Left renal cortex interstitium (tissue), 4 donors: ENCODE data around the gene THRSP. TPM values are rescaled to one million over a fixed set of nuclear protein-coding genes. Genes with fewer than 3 reads are reported as not detected.
"Not testable (repeated sequence)": the region's sequence is repeated elsewhere in the genome, so short reads cannot be mapped to it uniquely, and the experiment has no call there.

Source experiments
- DNase-seq, 4 donors: peaks; one replicate each; pipeline ENCODE4 v3.0.0-alpha.2; 2013; ENCODE audit warnings: low read depth in 4 of 4, low spot score in 2 of 4, missing footprints in 1 of 4
- polyA plus RNA-seq, 4 donors: library from polyadenylated mRNA; unstranded; fragments of 120-200 nt; gene quantifications; one replicate each; pipeline ENCODE4 v1.2.1, GENCODE V29; 2013; ENCODE audit not compliant: insufficient read length in 4 of 4

THRSP gene
- polyA plus RNA-seq, 4 donors, result 0.34 to 0.46 (median 0.43) TPM; not detected in 1

DNA sequence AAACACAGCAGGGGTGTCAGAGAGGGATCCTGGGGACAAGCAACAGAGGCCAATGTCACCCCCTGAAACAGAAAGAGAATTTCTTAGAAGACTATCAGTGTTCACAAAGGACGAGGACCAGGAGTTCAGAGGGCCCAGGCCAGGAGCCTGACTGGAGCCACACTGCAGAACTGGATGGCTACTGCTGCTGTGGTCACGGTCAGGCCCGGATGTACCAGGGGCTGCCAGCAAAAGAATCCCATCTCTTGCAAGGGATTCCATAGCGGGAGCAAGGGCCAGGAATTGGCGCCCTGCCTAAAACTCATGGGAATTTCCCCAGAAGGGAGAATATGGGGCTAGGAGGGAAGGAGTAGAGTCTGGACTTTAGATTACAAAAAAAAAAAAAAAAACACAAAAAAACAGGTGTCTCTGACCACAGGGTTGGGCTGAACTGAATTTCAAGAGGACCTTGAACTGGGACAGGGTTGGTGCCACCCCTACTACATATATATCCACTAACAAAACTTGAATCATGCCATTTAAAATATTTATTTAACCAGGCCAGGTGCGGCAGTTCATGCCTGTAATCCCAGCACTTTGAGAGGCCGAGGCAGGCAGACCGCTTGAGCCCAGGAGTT, 24.9 kb upstream of the THRSP start:
- no peak for DNase-seq

DNA sequence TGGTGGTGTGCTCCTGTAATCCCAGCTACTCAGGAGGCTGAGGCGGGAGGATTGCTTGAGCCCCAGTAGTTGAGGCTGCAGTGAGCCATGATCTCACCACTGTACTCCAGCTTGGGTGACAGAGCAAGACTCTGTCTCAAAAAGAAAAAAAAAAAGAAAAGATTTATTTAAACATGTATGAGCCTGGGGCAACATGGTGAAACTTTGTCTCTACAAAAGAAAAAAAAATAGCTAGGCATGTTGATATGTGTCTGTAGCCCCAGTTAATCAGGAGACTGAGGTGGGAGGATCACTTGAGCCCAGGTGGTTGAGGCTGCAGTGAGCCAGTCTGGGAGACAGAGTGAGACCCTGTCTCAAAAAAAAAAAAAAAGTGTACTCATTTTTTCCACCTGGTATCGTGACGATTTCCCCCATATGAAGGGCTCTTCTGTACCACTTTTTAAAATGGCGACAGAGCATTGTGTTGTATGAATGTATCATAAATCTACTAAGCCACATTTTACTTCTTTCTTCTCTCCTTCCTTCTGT, 24.2 kb upstream of the THRSP start:
- no peak for DNase-seq

DNA sequence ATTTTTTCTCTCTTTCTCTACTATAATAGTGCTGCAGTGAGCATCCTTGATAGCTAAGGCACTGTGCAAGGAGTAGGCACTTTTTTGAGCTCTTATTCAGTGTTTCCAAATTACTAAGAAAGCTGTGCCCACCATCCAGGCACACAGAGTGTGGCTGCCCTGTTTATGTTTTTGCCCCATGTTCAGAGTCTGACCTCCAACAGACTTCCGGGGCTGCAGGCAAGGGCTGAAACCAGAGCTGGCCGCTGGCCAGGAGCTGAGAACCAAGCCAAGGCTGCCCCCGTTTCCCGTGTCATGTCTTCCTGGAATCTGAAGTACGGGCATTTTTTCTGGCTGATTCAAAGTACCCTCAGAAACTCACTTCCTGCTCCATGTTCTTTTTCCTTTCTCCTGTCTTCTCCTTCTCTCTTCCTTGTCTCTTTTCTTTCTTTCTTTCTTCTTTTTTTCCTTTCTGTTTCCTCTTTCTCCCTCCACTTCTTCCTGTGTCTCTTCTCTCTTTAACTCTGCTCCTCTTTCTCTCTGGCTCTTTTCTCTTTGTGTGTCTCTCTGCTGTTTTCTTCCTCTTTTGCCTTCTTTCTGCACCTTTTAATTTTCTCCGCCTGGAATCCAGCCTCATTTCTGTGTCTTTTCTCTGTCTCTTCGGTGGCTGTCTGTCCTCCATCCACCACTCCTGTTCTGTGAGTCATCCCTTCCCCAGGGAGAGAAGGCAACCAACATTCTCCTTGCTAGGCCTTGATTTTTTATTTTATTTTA, 23.6 kb upstream of the THRSP start:
- DNase-seq, result peak in 1 of 4 donors; percentile 42

DNA sequence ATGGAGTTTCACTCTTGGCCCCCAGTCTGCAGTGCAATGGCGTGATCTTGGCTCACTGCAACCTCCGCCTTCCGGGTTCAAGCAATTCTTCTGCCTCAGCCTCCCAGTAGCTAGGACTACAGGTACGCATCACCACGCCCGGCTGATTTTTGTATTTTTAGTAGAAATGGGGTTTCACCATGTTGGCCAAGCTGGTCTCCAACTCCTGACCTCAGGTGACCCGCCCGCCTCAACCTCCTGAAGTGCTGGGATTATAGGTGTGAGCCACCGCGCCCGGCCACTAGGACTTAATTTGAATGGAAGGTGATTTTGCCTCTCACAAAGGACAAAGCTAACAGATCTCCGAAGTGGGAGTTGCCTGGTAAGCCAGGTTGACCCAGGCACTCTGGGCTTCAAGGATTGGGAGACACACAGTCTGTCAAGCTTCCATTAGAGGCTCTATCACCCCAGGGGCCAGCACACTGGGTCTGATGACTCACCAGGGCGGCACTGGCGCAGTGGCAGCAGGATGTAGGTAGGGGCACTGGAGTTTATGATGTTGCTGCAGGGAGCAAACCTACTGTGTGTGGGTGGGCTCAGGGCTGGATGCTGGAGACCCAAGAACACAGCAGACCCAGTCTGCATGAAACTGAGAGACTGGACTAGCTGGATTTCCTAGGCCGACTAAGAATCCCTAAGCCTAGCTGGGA, 22.8 kb upstream of the THRSP start:
- DNase-seq, result no peak

DNA sequence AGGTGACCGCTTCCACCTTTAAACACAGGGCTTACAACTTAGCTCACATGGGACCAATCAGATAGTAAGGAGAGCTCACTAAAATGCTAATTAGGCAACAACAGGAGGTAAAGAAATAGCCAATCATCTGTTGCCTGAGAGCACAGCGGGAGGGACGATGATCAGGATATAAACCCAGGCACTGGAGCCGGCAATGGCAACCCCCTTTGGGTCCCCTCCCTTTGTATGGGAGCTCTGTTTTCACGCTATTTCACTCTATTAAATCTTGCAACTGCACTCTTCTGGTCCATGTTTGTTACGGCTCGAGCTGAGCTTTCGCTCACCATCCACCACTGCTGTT, 22.3 kb upstream of the THRSP start:
- not testable (repeated sequence) for DNase-seq

DNA sequence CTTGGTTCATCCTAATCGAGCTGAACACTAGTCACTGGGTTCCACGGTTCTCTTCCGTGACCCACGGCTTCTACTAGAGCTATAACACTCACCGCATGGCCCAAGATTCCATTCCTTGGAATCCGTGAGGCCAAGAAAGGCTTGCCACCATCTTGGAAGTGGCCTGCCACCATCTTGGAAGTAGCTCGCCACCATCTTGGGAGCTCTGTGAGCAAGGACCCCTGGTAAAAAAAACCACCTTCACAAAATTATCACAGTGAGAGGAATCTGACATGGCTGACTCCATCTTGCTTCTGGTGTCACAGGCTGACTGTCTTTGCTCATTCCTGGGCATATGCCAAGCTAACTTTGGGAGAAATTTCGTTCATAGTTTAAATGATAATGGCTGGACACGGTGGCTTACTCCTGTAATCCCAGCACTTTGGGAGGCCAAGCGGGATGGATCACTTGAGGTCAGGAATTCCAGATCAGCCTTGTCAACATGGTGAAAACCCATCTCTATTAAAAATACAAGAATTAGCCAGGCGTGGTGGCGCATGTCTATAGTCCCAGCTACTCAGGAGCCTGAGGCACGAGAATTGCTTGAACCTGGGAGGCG, 21.7 kb upstream of the THRSP start:
- DNase-seq, result no peak

DNA sequence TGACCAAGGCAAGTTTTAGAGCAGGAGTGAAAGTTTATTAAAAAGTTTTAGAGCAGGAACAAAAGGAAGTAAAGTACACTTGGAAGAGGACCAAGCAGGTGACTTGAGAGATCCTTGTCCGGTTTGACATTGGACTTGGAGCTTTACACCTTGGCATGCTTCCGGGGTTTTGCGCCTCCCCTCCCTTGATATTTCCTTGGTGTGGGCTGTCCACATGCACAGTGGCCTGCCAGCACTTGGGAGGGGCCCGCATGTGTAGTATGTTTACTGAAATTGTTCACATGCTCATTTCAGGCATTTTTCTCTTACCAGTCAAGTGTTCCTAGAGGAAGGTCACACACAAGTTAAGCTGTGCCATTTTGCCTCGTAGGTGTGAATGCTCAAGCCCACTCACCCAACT, 19.0 kb upstream of the THRSP start:
- DNase-seq, result no peak

DNA sequence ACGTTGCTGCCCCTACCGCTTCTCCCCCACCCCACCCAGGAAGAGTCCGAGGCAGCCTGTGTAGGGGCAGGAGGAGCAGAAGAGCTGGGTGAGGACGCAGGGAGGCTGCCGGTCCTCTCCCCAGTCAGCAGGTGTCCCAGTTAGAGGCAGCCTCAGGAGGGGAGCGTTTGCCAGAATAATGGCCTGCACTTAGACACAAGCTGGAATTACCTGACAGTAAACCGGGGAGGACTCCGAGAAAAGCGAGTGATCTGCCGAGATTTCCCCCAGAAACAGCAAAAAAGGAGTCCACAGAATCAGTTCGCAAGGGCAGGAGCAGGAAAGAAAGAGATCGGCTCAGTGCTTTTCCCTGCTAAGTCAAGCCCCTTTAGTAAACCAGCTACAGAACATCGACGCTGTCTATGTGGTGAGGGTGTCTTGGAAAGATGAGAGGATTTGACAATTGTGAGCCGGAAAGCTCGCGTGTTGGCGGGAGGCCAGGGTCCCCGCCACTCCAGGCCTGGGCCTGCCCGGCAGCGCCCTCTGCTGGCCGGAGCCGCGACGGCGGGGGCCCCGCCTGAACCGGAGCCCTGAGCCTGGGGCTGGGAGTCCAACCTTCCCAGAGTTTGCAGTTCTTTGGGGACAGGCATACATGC, 17.7 kb upstream of the THRSP start:
- peak in 3 of 4 donors; percentile 72 to 78 (median 75) for DNase-seq

DNA sequence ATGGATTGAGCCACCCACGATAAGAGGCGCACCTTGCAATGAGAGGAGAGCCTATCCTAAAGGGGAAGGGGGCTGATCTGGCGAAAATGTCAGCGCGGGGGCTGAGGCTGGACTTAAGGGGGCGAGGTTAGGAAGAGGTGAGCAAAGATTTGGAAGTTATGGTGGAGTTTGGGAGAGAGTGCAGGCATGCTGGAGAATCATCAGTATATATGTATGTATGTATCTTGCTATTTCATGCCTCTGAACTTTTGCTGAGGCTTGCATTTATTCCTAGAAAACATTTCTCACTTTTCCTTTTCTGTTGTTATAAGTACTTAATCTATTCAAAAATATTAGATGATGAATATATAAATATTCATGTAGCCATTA, 17.2 kb upstream of the THRSP start:
- DNase-seq, result no peak

DNA sequence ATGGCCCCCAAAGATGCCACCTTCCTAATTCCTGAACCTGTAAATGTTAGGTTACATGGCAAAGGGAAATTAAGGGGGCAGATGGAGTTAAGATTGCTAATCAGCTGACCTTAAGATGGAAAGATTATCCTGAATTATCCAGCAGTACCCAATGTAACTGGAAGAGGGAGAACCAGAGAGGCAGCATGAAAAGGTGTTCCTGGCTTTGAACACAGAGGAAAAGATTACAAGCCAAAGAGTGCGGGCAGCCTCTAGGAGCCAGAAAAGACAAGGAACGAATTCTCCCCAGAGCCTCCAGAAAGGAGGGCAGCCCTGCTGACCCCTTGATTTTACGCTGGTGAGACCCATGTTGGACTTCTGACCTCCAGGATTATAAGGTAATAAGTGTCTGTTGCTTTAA, 15.1 kb upstream of the THRSP start:
- no peak for DNase-seq

DNA sequence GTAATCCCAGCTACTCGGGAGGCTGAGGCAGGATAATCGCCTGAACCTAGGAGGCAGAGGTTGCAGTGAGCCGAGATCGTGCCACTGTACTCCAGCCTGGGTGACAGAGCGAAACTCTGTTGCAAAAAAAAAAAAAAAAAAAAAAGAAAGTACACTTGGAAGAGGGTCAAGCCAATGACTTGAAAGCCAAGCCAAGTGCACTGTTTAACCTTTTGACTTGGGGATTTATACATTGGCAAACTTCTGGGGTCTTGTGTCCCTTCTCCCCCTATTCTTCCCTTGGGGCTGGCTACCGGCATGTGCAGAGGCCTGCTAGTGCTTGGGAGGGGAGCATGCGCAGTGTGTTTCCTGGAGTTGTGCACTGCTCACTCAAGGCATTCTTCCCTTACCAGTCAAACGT, 14.3 kb upstream of the THRSP start:
- no peak for DNase-seq

DNA sequence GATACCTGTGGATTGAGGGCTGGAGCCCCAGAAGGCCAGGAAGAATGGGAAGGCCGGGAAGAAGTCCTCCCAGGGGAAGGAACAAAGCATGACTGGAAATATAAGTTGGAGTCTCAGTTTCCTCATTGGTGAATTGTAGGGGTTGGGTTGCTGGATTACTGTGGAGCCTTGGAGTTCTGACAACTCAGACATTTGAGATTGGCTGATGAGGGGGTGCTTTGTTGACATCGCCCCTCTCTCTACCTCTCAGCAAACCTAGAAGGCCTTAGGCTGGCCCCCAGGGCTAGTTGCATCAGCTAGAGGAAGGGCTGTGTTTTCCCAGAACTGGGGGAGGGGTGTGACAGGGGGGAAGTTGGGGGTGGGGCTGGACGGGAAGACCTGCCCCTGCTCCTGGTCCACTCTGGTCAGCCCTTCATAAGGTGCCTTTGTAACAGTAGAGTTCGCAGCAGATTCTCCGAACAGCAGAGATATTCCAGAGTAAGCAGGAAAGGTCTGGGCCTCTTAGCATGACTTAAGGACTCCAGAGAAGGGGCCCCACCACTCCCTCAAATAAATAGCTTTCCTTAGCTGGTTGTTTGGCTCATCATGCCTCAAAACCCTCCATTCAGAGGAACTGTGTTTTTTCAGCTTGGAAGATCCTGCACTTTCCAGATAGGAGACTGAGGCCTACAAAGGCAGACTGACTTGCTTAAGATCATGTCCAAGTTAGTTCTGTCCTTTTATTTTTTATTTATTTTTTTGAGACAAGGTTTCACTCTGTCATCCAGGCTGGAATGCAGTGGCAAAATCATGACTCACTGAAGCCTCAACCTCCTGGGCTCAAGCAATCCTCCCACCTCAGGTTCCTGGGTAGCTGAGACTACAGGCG, 12.5 kb upstream of the THRSP start:
- no peak for DNase-seq

DNA sequence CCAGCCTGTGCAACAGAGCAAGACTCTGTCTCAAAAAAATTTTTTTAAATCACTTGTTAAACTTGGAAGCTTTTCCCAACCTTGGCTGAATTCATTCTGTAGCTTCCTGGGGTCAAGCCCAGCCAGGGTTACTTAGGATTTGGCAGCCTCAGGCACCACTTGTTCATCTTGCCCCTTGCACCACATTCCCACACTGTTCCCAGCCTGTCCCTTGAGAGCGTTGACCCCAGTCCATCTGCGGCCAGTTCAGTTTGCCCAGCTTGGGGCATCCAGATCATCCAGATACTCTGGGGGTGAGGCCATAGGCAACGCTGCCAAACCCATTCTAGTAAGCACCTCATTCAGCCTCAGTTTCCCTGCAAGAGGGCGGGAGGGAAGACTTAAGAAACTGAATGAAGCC, 8.7 kb upstream of the THRSP start:
- no peak for DNase-seq

DNA sequence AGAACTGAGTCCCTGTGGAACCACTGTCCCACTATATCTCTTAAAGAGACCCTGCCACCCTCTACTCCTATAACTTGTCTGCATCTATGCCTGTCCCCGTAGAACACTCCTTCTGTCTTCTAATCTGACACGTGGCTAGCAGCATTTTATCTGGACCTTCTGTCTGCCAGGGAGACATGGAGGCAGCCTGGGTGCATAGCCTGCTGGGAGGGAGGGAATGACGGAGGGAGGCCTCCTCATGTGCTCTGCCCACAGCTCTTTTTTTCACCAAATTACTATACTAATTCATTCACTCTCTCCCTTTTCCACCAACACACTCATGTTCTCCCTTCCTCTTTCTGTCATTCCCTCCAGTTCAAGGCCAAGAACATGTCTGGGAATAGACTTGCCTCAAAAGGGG, 7.6 kb upstream of the THRSP start:
- DNase-seq, result no peak

DNA sequence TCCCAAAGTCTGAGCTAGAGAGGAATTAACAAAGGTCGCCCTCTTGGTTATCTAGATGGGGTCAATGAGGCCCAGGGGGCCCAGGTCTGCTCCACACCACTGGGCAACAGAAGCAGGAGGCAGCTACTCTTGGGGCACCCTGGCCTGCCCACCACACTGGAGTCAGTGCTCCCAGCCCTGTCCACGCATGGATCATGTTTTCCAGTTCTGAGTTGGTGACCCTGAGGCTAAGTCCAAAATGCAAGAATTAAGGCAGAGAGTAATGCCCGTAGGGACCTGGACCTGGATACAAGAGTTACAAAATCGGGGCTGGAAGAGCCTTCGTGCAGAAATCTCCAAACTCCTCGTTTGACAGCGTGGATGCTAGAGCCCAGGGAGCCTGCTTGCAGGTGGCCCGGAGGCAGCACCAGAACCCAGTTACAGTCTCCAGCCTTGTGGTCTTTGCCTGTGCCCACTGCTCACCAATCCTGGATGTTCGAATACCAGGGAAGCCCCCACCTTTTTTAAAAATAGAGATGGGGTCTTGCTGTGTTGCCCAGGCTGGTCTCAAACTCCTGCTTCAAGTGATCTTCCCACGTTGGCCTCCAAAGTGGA, 6.1 kb upstream of the THRSP start:
- DNase-seq, result no peak

DNA sequence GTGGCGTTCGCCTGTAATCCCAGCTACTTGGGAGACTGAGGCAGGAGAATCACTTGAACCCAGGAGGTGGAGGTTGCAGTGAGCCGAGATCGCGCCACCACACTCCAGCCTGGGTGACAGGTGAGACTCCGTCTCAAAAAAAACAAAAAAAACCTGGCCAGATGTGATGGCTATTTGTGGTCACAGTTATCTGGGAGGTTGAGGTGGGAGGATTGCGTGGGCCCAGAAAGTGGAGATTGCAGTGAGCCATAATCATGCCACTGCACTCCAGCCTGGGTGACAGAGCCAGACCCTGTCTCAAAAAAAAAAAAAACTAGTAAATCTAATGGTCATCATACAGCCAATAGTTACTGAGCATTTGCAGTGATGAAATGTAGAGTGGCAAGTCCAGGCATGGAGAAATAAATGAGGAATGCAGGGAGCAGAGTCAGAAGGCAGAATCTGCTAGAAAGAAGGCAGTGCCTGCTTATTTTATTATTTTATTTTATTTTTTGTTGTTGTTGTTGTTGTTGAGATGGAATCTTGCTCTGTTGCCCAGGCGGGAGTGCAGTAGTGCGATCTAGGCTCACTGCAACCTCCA, 3.8 kb upstream of the THRSP start:
- DNase-seq, result not testable (repeated sequence)

DNA sequence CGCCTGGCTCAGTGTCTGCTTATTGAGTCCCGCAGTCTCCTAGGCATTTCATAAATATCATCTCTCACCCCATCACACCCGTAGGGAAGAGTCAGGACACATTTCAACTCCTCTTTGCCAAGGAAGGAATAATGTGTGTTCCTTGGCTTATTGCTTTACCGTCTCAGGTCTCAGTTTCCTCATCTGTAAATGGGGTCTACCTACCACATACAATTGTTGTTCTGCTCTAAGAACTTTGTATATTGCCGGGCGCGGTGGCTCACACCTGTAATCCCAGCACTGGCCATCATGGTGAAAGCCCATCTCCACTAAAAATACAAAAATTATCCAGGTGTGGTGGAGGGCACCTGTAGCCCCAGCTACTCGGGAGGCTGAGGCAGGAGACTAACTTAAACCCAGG, 3.1 kb upstream of the THRSP start:
- no peak for DNase-seq

DNA sequence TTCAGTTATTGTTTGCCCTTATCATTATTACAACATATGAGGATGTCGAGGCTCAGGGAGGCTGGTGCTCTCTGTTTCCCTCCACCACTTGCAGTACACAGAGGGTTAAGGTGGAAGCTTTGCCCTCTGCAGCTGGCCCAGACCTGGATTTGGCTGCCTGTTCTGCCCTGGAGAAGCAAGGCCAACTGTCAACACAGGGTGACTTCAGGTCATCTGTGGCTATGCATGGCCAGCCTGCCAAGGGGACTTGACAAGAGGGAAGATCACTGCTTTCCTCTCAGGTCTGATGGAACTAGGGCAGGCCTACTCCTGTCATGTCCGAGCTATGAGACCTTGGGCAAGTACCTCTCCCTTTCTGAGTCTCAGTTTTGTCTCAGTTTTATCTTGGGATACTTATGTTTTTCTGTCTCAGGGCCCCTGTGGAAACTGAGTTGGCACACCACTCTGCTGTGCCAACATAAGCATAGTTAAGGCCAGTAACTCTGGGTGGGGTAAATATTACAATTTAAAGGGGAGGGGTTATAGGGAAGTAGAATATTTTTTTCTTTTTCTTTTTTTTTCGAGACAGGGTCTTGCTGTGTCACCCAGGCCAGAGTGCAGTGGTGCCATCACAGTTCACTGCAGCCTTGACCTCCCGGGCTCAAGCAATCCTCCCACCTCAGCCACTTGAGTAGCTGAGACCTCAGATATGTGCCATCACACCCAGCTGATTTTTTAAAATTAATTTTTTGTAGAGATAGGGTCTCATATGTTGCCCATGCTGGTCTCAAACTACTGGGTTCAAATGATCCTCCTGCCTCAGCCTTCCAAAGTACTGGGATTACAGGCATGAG, 2.4 kb upstream of the THRSP start:
- DNase-seq, result no peak
